Esophagus squamous epithelium (tissue), 4 donors: ENCODE data around the gene CTNNA2.

Experiments used
- POLR2A ChIP-seq, 4 donors: fragments of 450-650 bp; IDR thresholded peaks; one replicate each; pipeline ENCODE4 v1.6.1; 2017; ENCODE audit warnings: antibody characterized with exemption in 4 of 4, mild to moderate bottlenecking in 4 of 4, moderate library complexity in 3 of 4
- TF ChIP-seq, protein P1 (sequence below), 6 experiments: fragments of 450-650 bp in 4 of 6; fragments of 200-600 bp in 2 of 6; sonication (generic) in 2 of 6; IDR thresholded peaks; one replicate each; pipeline ENCODE4 v1.5.1; 2016 to 2019; ENCODE audit warnings: antibody characterized with exemption in 6 of 6, mild to moderate bottlenecking in 4 of 6, moderate library complexity in 4 of 6

DNA sequence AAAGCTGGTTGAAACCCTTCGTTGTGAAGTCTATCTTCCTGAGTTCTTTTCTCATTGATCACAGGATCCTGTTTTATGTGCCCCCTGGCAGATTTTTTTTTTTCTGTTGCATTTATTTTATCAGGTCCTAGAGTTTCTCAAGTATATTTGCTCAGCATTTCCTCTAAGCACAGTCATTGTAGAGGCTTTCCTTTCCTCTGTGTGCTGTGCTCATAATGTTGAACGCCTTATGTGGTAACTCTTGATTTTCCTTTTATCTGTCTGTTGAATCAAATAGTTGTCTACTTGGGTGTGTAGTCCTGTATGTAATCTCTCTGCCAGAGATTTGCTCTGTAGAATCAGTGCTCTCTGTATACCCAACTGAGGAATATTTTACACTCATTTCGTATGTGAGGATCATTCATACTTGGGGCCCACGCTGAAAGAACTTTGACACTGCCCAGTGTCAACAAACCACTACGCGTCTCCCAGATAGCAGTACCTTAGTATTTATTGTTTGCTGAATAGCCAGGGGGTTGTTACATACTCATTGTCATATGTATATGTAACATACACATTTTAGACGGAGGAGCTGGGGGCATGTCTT lies 118.2 kb downstream of the CTNNA2 start:
- TF ChIP-seq, protein P1, sequence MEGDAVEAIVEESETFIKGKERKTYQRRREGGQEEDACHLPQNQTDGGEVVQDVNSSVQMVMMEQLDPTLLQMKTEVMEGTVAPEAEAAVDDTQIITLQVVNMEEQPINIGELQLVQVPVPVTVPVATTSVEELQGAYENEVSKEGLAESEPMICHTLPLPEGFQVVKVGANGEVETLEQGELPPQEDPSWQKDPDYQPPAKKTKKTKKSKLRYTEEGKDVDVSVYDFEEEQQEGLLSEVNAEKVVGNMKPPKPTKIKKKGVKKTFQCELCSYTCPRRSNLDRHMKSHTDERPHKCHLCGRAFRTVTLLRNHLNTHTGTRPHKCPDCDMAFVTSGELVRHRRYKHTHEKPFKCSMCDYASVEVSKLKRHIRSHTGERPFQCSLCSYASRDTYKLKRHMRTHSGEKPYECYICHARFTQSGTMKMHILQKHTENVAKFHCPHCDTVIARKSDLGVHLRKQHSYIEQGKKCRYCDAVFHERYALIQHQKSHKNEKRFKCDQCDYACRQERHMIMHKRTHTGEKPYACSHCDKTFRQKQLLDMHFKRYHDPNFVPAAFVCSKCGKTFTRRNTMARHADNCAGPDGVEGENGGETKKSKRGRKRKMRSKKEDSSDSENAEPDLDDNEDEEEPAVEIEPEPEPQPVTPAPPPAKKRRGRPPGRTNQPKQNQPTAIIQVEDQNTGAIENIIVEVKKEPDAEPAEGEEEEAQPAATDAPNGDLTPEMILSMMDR (IDR thresholded peaks at IDR 0.05) = no peak
- TF ChIP-seq POLR2A (IDR thresholded peaks at IDR 0.05) = no peak
